Mesenchymal stem cell (in vitro differentiated cells and primary cell): ENCODE data around the gene RSAD1.

ENCODE experiments used
- DNase-seq: peaks from one replicate; pipeline ENCODE4 v3.0.0-alpha.2; 2013
- H2AFZ ChIP-seq: one replicate; pipeline ENCODE4 v1.6.1; 2013; ENCODE audit warnings: low read depth, mild to moderate bottlenecking, control low read depth, inconsistent platforms, low read length, moderate library complexity
- H2AK5ac ChIP-seq: 2 replicates; pipeline ENCODE4 v1.6.1; 2013; ENCODE audit warnings: low read length, moderate library complexity, mild to moderate bottlenecking, inconsistent platforms; ENCODE audit not compliant: severe bottlenecking
- H2BK120ac ChIP-seq: one replicate; pipeline ENCODE4 v1.6.1; 2013; ENCODE audit warnings: low read depth, mild to moderate bottlenecking, inconsistent platforms, low read length, moderate library complexity
- H2BK12ac ChIP-seq, 2 experiments: one replicate each; pipeline ENCODE4 v1.6.1; 2013; ENCODE audit warnings: inconsistent platforms in 2 of 2, low read length in 2 of 2, mild to moderate bottlenecking in 2 of 2, moderate library complexity in 2 of 2, control low read depth in 1 of 2
- H2BK15ac ChIP-seq: one replicate; pipeline ENCODE4 v1.6.1; 2013; ENCODE audit warnings: mild to moderate bottlenecking, low read depth, inconsistent platforms; ENCODE audit not compliant: poor library complexity, severe bottlenecking
- H2BK5ac ChIP-seq: 2 replicates; pipeline ENCODE4 v1.6.1; 2013; ENCODE audit warnings: low read depth, mild to moderate bottlenecking, low read length, control low read depth, inconsistent platforms; ENCODE audit not compliant: poor library complexity, severe bottlenecking
- H3K14ac ChIP-seq, 2 experiments: one replicate each; pipeline ENCODE4 v1.6.1; 2013; ENCODE audit warnings: inconsistent platforms in 2 of 2, low read length in 2 of 2, control low read depth in 1 of 2, mild to moderate bottlenecking in 1 of 2, moderate library complexity in 1 of 2
- H3K18ac ChIP-seq, 2 experiments: one replicate each; pipeline ENCODE4 v1.6.1; 2013; ENCODE audit warnings: inconsistent platforms in 2 of 2, low read length in 2 of 2, control low read depth in 1 of 2, low read depth in 1 of 2, mild to moderate bottlenecking in 1 of 2
- H3K23ac ChIP-seq, 2 experiments: one replicate each; pipeline ENCODE4 v1.6.1; 2013; ENCODE audit warnings: inconsistent platforms in 2 of 2, low read length in 2 of 2, mild to moderate bottlenecking in 2 of 2, moderate library complexity in 2 of 2, control low read depth in 1 of 2
- H3K27ac ChIP-seq: 2 replicates; pipeline ENCODE4 v1.5.1; 2013; ENCODE audit warnings: mild to moderate bottlenecking, moderate library complexity, low read length, control low read depth, inconsistent platforms; ENCODE audit not compliant: poor library complexity, severe bottlenecking
- H3K27me3 ChIP-seq, 2 experiments: 2 replicates each; pipeline versions ENCODE4 v1.6.1 to v1.7.0; 2013; ENCODE audit warnings: low read length in 2 of 2, mild to moderate bottlenecking in 2 of 2, moderate library complexity in 2 of 2, control low read depth in 1 of 2, inconsistent platforms in 1 of 2; ENCODE audit not compliant: control insufficient read depth in 1 of 2, insufficient read depth in 1 of 2
- H3K36me3 ChIP-seq, 2 experiments: 2 replicates each; pipeline versions ENCODE4 v1.6.1 to v1.7.0; 2013; ENCODE audit warnings: low read length in 2 of 2, control low read depth in 1 of 2, inconsistent platforms in 1 of 2, low read depth in 1 of 2, mild to moderate bottlenecking in 1 of 2; ENCODE audit not compliant: insufficient read depth in 2 of 2, control insufficient read depth in 1 of 2
- H3K4ac ChIP-seq, 2 experiments: one replicate each; pipeline ENCODE4 v1.6.1; 2013; ENCODE audit warnings: inconsistent platforms in 2 of 2, low read length in 2 of 2, mild to moderate bottlenecking in 2 of 2, moderate library complexity in 2 of 2, control low read depth in 1 of 2, low read depth in 1 of 2
- H3K4me1 ChIP-seq: 2 replicates; pipeline ENCODE4 v1.6.1; 2013; ENCODE audit warnings: low read depth, low read length, control low read depth; ENCODE audit not compliant: control insufficient read depth, insufficient read depth
- H3K4me2 ChIP-seq: 2 replicates; pipeline ENCODE4 v1.6.1; 2013; ENCODE audit warnings: low read length, mild to moderate bottlenecking, inconsistent platforms; ENCODE audit not compliant: poor library complexity, severe bottlenecking
- H3K4me3 ChIP-seq, 2 experiments: 2 replicates each; pipeline versions ENCODE4 v1.5.1 to v1.7.0; 2013; ENCODE audit warnings: low read length in 2 of 2, mild to moderate bottlenecking in 2 of 2, control low read depth in 1 of 2, low read depth in 1 of 2; ENCODE audit not compliant: insufficient read depth in 1 of 2
- H3K79me1 ChIP-seq: replicated peaks from 2 replicates; pipeline ENCODE4 v1.6.1; 2013; ENCODE audit warnings: mild to moderate bottlenecking, control low read depth, low read length, inconsistent platforms; ENCODE audit not compliant: poor library complexity, severe bottlenecking
- H3K9ac ChIP-seq: 2 replicates; pipeline ENCODE4 v1.7.0; 2013; ENCODE audit warnings: mild to moderate bottlenecking, low read length, moderate library complexity
- H3K9me3 ChIP-seq: 2 replicates; pipeline ENCODE4 v1.7.0; 2013; ENCODE audit warnings: mild to moderate bottlenecking, low read length; ENCODE audit not compliant: control insufficient read depth
- H4K8ac ChIP-seq: one replicate; pipeline ENCODE4 v1.6.1; 2013; ENCODE audit warnings: inconsistent platforms, mild to moderate bottlenecking, low read length, moderate library complexity
- H4K91ac ChIP-seq: one replicate; pipeline ENCODE4 v1.6.1; 2013; ENCODE audit warnings: mild to moderate bottlenecking, low read length, inconsistent platforms
- WGBS: methylation state at CpG from one replicate; pipeline ENCODE4 v1.1.7; 2013; ENCODE audit warnings: mixed read lengths; 5-methylcytosine and 5-hydroxymethylcytosine counted together

RSAD1 gene

DNA sequence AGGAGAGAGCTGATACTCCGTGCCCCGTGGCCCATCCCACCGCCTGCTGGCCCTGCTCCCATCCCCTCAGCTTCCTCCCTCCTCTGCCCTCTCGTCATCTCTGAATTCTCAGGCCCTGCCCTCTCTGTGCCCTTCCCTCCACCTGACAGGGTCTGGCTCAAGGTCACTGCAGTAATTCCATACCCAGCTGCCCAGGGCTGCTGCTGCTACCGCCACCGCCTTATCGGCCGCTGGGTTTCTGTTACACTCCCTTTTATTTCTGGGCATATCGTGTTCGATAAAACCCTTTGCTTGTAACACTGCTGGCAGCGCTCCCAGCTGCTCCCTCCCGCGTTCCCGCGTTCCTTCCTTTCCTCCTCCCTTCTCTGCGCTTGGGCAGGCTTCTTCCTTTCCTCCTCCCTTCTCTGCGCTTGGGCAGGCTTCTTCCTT, 55.1 kb downstream of the RSAD1 start:
- Histone ChIP-seq H3K4ac (no peak overlapping the region), H4K8ac (no peak overlapping the region), H2BK15ac (no peak overlapping the region), H3K27ac (no peak overlapping the region), H3K4me1 (peaks cover 29% of the 10 kb centered on the region), H2AFZ (no peak overlapping the region), H2BK12ac (peak overlapping the region in 1 of 2 experiments; percentile 11), H3K4me2 (peak overlapping the region; percentile 12), H2BK5ac (no peak overlapping the region), H4K91ac (peak overlapping the region; percentile 18), H3K4me3 (peak overlapping the region in 1 of 2 experiments; percentile 66), H2AK5ac (no peak overlapping the region), H3K23ac (peak overlapping the region in 1 of 2 experiments; percentile 16), H3K14ac (no peak overlapping the region), H3K9ac (no peak overlapping the region), H3K9me3 (no peaks in the 10 kb centered on the region), H3K27me3 (peaks cover 36 to 70% of the 10 kb centered on the region in 2 experiments), H2BK120ac (no peak overlapping the region), H3K18ac (peak overlapping the region in 1 of 2 experiments; percentile 23), H3K36me3 (peaks cover 0 to 3% of the 10 kb centered on the region in 2 experiments), H3K79me1 (no peaks in the 10 kb centered on the region)
- no peak for DNase-seq
- 4% methylated on average over 17 of the region's 17 CpGs for WGBS

GRCh38 chr17:50534222-50534978, 55.7 kb downstream of the RSAD1 start:
- peak overlapping the region; percentile 23 to 46 for H3K18ac ChIP-seq
- no peak overlapping the region for H4K8ac ChIP-seq
- no peak overlapping the region for H4K91ac ChIP-seq
- no peak overlapping the region for H2BK15ac ChIP-seq
- H2BK5ac ChIP-seq, result no peak overlapping the region
- H3K4me1 ChIP-seq, result peaks cover 29% of the 10 kb centered on the region
- H3K4me2 ChIP-seq, result peak overlapping the region; percentile 12
- H2AK5ac ChIP-seq, result no peak overlapping the region
- no peak overlapping the region for H2BK12ac ChIP-seq
- no peak overlapping the region for H3K9ac ChIP-seq
- H3K9me3 ChIP-seq, result no peaks in the 10 kb centered on the region
- no peak overlapping the region for H2AFZ ChIP-seq
- DNase-seq, result peak; percentile 34
- H3K36me3 ChIP-seq, result peaks cover 0 to 3% of the 10 kb centered on the region in 2 experiments
- H2BK120ac ChIP-seq, result no peak overlapping the region
- no peak overlapping the region for H3K27ac ChIP-seq
- H3K4me3 ChIP-seq, result no peak overlapping the region
- H3K4ac ChIP-seq, result no peak overlapping the region
- peaks cover 34 to 63% of the 10 kb centered on the region in 2 experiments for H3K27me3 ChIP-seq
- H3K79me1 ChIP-seq, result no peaks in the 10 kb centered on the region
- WGBS, result 50% methylated on average over 22 of the region's 24 CpGs
- no peak overlapping the region for H3K14ac ChIP-seq
- no peak overlapping the region for H3K23ac ChIP-seq

GRCh38 chr17:50534979-50535326, 56.3 kb downstream of the RSAD1 start:
- H2AK5ac ChIP-seq, result no peak overlapping the region
- WGBS, result 92% methylated on average over 2 of the region's 2 CpGs
- peaks cover 29 to 58% of the 10 kb centered on the region in 2 experiments for H3K27me3 ChIP-seq
- H3K4me3 ChIP-seq, result no peak overlapping the region
- H3K79me1 ChIP-seq, result no peaks in the 10 kb centered on the region
- H4K8ac ChIP-seq, result no peak overlapping the region
- DNase-seq, result no peak
- H3K36me3 ChIP-seq, result peaks cover 0 to 3% of the 10 kb centered on the region in 2 experiments
- H2BK5ac ChIP-seq, result no peak overlapping the region
- no peak overlapping the region for H3K4ac ChIP-seq
- no peak overlapping the region for H4K91ac ChIP-seq
- no peak overlapping the region for H2BK12ac ChIP-seq
- H3K4me2 ChIP-seq, result no peak overlapping the region
- H3K4me1 ChIP-seq, result peaks cover 29% of the 10 kb centered on the region
- H3K14ac ChIP-seq, result no peak overlapping the region
- H3K9me3 ChIP-seq, result no peaks in the 10 kb centered on the region
- no peak overlapping the region for H3K27ac ChIP-seq
- no peak overlapping the region for H3K23ac ChIP-seq
- H2BK15ac ChIP-seq, result no peak overlapping the region
- H2BK120ac ChIP-seq, result no peak overlapping the region
- no peak overlapping the region for H3K18ac ChIP-seq
- no peak overlapping the region for H3K9ac ChIP-seq
- no peak overlapping the region for H2AFZ ChIP-seq

GRCh38 chr17:50535407-50535806, 56.7 kb downstream of the RSAD1 start:
- Histone ChIP-seq H2BK5ac (no peak overlapping the region), H4K91ac (no peak overlapping the region), H3K4me2 (no peak overlapping the region), H4K8ac (no peak overlapping the region), H3K36me3 (peaks cover 0 to 3% of the 10 kb centered on the region in 2 experiments), H3K27me3 (peaks cover 28 to 53% of the 10 kb centered on the region in 2 experiments), H2AK5ac (no peak overlapping the region), H2BK120ac (no peak overlapping the region), H2BK12ac (no peak overlapping the region), H3K27ac (no peak overlapping the region), H3K79me1 (no peaks in the 10 kb centered on the region), H2BK15ac (no peak overlapping the region), H3K4me1 (peaks cover 31% of the 10 kb centered on the region), H3K9ac (no peak overlapping the region), H3K23ac (no peak overlapping the region), H3K4me3 (no peak overlapping the region), H3K9me3 (no peaks in the 10 kb centered on the region), H3K4ac (no peak overlapping the region), H2AFZ (no peak overlapping the region), H3K18ac (no peak overlapping the region), H3K14ac (no peak overlapping the region)
- WGBS, result 87% methylated on average over 6 of the region's 7 CpGs
- DNase-seq, result no peak
